Middle frontal gyrus (tissue), 1 donor: Measurements from ENCODE around the gene SLC4A4.

Source experiments
- DNase-seq: peaks from one replicate; pipeline ENCODE4 v3.0.0-alpha.2; 2015; ENCODE audit warnings: low spot score; ENCODE audit errors: extremely low spot score

Gene SLC4A4

GRCh38 chr4:71338846-71339593, at the start of gene SLC4A4:
Gene SLC4A4 (plus strand): TSS chr4:71339020.
- DNase-seq = no peak

DNA sequence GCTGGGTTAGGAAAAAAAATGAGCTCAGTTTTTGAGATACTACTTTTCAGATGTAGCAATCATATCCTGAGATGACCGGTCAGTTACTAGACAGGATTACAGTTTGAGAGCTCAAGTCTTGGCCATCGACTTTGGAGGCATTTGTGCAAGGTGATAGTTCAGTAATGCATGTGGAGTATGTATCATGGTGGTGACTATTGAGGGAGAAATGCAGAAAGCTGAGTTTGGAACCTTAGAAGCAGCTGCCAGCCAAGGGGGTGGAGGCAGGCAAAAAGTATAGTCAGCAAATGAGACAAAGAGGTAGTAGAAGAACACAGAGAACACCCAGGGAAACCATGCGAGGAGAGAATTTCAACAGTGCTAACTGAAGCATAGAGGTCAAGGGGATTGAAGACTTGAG, 48.7 kb upstream of the SLC4A4 start:
- no peak for DNase-seq

DNA sequence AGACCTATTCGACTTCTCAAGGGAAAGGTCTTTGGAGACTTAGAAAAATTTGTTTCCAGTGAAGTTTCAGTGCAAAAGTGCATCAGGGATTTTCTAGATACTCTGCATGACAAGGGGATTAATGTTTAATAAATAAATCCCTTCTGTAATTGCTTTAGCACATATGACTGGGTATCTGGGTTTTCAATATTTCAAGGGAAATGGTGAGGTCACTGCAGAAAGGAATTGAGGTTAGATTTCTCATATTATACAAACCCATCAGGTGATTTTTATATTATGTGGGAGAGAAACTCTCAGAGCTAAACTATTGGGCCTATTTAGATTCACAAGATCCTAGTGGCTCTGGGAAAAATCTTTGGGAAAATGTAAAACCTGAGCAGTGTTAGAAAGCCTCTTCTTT, 48.3 kb upstream of the SLC4A4 start:
- no peak for DNase-seq

DNA sequence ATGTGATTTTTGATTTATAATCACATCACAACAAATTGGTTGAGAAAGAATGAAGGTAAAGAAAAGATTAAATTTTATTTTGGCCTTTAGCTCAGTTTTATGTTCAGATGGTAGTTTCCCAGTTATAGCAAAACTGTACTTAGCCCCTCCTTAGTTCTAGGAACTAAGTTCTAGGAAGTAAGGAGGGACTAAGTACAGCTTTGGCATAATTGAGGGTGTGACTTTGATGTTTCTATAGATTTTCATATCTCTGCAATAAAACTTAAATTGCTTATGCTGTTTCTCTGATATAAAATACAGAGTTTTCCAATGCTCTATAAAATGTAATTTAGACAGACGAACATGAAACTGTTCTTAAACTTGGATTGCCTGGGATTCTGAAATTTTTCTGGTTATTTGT, 46.6 kb upstream of the SLC4A4 start:
- no peak for DNase-seq

DNA sequence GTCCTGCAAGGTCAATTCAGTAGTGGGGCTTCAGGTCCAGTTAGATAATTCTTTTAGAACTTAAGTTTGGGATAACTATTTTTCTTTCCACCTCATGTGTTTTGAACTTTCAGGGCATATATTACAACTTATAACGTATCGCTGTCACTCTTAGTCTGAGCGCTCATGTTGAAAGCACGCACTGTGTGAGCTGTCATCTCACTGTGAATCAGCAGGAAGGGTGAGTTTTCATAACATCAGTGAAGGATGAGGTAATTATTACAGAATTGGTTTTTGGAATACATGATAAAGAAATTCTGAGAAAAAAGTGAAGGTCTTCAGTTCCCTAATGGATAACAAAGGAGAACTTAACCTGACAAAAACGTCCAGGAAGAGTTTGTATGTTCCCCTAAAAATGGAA, 45.1 kb upstream of the SLC4A4 start:
- DNase-seq = no peak

GRCh38 chr4:71294301-71294700, 44.5 kb upstream of the SLC4A4 start:
- DNase-seq = no peak

GRCh38 chr4:71296945-71297344, 41.9 kb upstream of the SLC4A4 start:
- no peak for DNase-seq

DNA sequence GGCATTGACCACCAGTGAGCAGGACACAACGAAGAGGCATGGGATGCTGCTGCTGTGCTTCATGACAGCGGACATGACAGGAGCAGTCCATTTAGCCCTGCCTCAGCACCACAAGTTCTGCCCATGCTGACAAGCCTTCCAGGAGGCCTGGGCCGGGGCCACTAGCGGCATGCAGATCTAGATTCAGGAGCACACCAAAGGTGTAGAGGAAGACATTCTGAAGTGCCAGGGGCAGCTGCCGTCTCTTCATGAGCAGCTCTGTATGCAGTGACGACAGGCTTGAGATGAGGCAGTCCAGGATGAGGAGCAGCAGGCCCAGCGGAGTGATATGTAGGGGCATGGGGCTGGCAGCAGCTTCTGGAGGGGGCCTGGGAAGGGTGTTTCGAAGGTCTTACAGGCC, 38.5 kb upstream of the SLC4A4 start:
- DNase-seq = no peak

GRCh38 chr4:71300964-71301363, 37.9 kb upstream of the SLC4A4 start:
- no peak for DNase-seq

- DNase-seq = no peak
Observed at GRCh38 chr4:71303287-71303686, 35.5 kb upstream of the SLC4A4 start.

GRCh38 chr4:71303850-71304249, 35.0 kb upstream of the SLC4A4 start:
- DNase-seq = no peak

DNA sequence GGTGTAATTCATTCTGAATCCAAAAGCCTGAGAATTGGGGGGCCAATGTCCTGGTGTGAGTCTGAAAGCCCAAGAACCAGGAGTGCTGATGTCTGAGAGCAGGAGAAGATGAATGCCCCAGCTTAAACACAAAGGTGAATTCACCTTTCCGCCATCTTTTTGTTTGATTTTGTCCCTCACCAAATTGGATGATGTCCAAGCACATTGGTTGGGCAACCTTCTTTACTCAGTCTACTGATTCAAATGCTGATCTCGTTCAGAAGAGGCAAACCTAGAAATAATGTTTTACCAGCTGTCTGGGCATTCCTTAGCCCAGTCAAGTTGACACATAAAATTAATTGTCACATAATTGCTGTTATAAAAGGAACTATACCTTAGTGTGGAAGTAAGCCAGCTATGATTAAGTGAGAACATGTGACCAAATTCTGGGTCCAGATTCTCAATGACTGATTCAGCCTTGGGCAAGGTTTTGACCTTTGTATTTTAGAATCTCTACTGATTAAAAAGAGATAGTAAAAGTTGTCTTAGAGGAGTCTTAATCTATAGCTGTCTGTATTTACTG, 34.5 kb upstream of the SLC4A4 start:
- no peak for DNase-seq

DNA sequence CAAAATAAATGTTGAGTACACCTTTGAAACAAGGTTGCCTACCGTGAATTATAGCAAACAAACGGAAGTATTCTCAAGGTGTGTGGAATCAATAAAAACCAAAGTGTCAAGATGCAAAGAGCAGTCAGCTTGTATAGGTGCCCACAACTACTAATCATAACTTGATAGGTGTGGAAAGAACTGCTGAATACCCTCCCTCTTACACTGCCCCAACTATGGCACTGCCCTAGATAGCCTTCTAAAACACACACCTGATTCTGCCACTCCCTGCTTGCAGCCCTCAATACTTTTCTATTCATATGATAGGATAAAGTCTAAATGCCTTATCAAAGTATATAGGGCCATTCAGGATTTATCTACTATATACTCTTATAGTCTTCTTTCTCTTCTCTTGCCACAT, 31.1 kb upstream of the SLC4A4 start:
- no peak for DNase-seq

DNA sequence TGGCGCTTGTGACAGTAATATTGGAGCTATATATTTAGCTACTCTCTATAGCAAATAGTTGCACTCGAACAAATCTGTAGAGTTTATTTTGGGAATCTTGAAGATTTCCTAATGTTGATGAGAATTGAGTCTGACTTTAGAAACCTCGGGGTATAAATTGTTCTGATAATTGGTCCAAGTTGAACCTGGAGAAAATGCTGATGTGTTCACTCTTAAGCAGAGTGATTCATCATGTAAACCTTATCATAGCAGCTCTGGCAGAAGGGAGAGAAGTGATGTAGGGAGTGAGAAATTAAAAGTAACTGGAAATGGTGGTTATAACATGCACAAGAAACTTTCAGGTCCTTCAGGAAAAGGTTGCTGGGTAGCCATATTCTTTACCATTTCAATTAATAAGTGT, 16.4 kb upstream of the SLC4A4 start:
- no peak for DNase-seq

DNA sequence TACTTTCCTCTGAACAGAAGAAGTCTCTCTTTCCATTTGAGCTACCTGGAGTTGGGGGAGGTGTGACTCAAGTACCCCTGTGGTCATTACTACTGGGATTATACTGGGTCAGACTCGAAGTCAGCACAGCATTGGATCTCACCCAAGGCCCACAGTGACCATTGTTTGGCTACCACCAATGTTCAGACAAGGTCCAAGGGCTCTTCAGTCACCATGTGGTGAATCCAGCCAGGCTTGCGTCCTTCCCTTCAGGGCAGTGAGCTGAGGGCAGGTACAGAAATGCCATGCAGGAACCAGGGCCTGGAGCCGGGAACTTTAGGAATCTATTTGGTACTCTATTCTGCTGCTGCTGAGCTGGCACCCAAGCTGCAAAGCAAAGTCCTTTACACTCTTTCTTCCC, 5.5 kb upstream of the SLC4A4 start:
- DNase-seq = no peak

DNA sequence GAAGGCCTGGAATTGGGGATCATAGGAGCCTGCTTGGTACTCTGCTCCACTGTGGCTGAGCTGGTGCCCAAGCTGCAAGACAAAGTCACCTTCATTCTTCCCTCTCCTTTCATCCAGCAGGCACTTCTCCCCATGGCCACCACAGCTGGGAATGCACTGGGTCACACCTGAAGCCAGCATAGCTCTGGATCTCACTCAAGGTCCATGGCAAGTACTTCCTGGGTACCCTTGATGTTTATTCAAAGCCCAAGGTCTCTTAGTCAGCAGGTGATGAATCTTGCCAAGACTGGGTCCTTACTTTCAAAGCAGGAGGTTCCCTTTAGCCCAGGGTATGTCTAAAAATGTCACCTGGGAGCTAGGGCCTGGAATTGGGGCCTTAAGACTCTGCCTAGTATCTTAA, 4.9 kb upstream of the SLC4A4 start:
- DNase-seq = no peak

DNA sequence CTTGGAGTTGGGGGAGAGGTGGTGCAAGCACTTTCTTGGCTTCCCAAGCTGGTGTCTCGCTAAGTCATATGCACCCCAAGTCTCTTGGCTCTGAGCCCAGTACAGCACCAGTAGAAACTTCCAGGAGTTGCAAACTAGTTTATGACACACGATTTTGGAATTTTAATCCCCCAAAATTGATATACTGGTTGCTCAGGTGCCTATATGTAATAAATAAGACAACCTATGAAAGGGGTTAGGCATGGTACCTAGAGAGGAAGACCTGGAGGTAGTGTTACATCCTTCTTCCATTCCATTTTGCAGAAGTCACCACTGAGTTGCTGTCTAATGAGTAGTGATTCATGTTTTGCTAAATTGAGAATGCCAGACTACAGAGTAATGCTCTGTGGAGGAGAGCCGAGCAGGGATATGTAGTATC, 4.3 kb upstream of the SLC4A4 start:
- DNase-seq = no peak

DNA sequence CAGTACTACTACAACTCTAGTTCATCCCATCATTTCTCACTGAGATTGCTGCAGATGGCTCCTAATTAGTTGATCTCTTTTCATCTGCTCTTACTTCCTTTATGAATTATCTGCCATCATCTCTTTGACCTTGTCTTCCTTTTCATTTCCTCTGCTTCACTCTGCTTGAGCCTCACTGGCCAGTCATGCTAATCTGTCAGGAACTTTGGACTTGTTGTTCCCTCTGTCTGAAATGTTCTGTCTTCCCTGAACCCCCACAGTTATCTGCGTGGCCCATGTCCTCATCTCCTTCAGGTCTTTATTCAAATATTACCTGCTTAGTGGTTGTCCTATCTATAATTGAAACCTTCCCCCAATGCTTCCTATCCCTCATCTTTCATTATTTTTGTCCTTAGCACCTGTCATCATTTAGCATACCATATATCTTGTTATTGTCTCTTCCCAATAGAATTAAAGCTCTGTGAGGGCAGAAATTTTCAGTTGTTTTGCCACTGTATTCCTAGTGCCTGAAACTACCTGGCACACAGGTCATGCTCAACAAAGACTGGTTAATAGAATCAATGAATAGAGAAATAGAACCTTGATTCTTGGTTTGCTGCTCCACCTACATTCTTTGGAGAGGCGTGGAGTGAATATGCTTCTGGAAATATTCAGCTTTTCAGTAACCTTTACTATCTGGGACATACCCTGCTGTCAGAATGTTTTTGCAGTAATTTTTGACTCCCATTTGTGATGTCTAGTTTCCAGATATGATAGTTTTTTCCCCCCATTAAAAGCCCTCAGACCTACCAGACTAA, 5.0 kb downstream of the SLC4A4 start:
- DNase-seq = no peak

DNA sequence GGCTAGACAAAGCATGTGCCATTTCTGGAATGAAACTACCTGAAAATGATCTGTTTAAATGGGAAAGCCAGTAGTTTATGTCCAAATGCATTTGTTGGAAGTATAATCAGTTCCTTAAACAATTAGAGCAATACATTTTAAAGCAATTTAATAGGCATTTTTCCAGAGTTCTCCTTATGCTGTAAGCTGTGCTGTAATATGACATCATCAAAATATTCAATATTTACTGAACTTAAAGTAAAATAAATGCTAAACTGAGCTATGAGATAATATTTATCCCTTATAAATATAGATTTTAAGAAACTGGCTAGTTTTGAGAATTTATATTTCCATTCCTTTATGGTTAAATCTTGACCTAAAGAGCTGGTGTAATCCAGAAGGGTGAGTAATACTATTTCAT, 7.9 kb downstream of the SLC4A4 start:
- DNase-seq = no peak

DNA sequence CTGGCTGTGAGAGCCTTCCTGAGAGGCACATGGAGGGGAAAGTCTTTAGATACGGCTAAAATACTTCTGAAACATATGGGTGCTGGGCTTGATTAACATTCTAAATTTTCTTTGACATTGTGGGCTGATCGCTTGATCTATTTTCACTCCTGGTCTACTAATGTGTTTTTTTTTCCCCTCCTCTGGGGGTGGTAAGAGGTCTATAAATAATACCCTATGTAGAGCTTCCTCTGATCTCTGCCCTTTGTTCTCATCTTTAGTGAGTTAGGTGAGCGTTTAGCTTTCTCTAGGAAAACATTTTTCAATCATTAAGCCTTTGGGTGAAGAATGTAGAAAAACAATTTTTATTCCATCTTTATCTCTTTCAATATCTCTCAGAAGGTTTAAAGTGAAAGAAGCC, 9.8 kb downstream of the SLC4A4 start:
- no peak for DNase-seq

- no peak for DNase-seq
Observed at GRCh38 chr4:71355045-71355444, 16.2 kb downstream of the SLC4A4 start.

GRCh38 chr4:71355971-71356370, 17.2 kb downstream of the SLC4A4 start:
- DNase-seq = no peak
